Left forelimb (tissue), 1 donor: ENCODE results near the gene DAD1.

Experiments
- DNase-seq: peaks from one replicate; pipeline ENCODE4 v3.0.0-alpha.2; 2018; ENCODE audit warnings: low spot score

The DAD1 gene

DNA sequence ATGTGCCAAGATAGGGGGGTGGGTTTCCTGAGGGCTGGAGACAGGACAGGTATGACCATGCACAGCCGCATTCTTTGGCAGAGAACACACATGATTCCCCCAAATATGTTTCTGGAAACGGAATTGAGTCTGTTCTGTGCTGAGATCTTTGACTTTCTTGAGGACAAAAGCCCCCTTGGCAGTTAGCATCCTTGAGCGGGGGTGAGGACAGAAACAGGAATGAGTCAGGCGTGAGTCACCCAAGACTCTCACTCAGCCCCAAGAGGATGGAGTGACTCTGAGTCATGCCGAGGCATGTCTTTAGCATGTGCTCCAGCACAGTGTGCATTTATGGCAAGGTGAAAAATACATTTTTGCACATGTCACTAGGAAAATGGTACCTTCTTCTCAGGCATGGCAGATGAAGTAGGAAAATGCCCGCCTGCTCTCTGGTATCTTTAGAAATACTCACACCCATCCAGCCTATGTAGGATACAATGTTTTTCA, 52.1 kb downstream of the DAD1 start:
- DNase-seq: no peak

DNA sequence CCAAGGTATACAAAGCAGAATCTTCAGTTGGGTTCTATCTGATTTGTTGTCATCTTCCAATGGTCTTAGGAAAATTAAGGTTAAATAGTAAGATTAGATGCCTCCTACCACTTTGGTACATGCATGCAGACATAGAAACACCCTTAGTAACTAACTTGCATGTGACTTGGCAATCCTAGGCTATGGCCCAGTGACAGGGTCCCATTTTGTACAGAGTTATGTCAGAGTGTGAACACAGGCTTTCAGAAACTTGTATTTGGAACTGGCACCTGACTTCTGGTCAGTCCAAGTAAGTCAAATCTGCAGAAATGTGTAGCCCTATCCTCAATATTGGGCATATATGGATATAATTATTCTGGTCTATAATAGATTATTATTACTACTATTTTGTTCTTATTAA, 53.1 kb downstream of the DAD1 start:
- DNase-seq: no peak

DNA sequence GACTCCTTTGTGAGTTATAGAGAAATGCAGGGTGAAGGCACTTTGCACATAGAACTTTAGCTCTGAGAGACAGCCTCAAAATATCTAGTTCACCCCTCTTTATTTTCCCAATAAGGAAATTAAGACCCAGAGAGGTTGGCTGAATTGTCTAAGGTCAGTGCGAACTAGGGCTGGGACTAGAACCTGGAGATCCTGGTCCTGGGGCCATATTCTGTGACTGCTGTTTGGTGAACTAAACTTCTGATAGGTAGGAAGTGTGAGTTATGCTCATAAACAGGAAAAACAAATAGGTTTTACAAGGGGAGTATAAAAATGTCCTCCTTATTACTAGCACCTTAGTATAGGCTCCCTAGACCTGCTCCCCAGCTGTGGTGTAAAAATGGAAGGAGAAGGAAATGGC, 53.9 kb downstream of the DAD1 start:
- no peak for DNase-seq

DNA sequence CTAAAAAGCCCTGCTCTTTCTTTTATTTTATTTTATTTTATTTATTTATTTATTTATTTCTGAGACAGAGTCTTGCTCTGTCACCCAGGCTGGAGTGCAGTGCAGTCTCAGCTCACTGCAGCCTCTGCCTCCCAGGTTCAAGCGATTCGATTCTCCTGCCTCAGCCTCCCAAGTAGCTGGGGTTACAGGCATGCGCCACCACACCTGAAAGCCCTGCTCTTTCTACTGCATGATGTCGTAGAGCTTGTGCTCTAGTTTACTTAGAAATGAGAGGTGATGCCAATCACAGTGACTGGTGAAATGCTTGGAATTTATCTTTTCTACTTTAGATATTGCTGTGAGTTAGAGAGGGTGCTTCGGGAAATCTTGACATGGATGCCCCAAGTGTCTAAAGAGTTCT, 54.5 kb downstream of the DAD1 start:
- no peak for DNase-seq

DNA sequence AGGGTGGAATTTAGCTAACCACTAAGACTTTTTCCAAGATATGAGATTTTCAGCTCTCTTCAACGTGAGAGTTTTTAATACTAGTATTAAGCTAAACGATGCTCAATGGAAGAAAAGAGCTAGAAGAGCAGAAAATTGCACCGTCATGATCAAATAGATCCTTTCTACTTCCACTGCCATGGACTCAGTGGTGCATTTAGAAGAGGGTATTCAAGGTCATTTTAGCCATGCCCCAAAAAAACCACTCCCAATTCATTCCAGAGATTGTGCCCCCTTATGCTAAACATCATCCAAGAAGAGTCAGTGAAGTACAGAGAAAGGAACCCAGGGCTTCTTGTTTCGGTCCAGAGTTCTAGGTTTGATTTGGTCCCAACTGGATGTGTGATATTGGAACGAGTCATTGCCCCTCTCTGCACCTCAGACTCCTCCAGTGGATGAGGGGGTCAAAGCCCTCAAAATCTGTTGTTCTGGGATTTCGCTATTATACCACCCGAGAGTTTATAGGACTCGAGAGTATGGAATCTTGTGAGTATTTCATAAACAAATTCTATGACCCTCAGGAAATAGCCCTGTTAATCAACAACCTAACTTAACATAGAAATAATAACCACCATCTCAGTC, 55.2 kb downstream of the DAD1 start:
- no peak for DNase-seq

DNA sequence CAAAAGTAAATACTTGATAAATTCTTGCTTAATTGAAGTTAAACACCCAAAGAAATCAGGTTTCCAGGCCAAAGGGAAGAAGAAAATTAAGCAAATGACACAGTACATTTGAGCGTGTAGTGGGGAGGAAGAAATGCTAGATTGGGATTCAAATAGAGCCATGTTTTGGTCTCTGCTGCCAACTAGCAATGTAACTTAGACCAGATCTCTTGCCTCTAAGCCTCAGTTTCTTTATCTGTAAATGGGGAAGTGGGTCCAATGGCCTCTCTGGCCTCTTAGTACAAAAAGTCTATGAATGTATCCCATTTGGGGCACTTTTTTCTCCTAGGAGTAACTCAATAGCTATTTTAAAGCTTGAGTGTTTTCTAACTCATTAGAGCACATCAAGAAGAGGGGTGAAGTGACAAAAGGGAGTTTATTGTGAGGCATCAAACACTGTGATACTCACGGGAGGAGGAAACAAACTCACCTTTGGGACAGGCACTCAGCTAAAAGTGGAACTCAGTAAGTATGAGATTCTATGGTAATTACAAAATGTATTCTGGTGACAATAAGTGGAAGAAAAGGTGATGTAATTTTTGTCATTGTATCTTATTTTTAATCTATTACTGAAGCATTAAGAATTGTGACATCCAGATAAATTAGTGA, 55.8 kb downstream of the DAD1 start:
- DNase-seq: no peak

DNA sequence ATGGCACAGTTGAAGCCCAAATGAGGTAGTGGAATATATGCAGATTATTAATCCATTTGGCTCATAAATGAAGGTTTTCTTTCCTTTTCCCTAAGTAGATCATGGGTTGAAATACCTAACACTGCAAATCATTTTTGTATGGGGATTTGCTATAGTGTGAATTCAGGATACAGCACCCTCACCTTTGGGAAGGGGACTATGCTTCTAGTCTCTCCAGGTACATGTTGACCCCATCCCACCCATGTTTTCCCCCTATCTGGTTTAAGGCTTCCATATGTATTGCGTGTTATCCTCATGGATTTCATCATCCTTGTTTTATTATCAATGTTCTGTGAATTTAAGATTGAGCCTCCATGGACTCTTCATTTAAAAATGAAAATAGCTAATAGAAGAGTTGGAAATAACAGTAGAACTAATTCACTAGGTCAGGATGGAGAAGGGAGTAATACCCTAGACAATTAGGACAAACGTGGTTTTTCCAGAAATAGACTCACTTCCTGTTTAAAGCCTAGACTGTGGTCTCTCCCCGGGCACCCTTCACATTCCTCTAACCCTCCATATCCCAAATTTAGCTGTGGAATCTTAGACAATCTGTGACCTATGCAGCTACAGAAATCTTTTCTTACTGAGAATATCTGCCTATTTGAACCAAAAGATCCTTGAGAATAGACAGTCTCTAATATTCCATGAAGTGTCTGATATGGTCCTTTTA, 56.5 kb downstream of the DAD1 start:
- DNase-seq: no peak

- no peak for DNase-seq
These were observed 57.3 kb downstream of the DAD1 start for GRCh38 chr14:22531451-22532344.

DNA sequence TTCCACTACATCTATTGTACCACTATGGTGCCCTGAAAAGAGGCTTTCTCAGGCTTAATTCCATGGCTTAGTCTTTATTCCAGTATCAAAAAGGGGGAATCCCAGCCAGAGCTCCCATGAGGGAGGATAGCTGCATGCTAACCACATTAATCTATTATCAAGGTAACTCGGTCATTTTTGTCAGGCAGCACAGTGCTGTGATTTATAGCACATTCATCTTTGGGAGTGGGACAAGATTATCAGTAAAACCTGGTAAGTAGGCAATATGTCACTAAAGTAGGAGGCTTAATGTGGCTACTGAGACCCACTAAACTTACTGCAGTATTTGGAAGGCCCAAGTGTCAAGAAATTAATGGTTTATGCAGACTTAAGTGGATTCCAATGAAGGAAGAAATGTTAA, 58.9 kb downstream of the DAD1 start:
- DNase-seq: no peak

GRCh38 chr14:22526744-22527143, 62.3 kb downstream of the DAD1 start:
- DNase-seq: no peak

- DNase-seq: no peak
These were observed 62.8 kb downstream of the DAD1 start for GRCh38 chr14:22526218-22526617.

GRCh38 chr14:22524784-22525161, 64.3 kb downstream of the DAD1 start:
- no peak for DNase-seq

DNA sequence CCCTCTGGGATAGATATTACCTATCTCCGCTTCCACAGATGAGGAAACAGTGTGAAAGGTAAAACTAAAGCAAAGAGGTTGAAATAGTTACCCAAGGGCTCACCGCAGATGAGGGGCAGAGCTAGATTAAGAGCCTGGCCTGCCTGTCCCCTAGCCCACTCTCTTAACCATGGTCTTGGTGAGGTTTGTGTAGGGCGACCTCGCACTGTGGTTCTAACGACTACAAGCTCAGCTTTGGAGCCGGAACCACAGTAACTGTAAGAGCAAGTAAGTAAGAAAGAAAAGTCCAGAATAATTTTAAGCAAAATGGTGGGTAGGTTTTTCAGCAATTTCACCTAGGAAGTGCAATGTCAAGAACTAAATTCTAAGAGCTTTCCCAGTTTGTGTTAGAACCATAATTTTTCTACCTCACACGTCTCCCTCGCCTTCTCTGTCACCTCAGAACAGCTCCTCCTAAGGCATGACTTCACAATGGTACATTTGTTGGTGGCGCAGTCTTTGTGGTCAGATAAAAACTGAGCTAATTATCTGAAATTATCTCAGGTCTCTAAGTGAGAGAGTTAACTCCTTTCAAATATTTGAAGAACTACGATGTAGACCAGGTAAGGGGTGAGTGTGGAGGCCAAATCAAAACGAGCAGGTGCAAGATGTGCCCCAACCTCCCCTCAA, 64.8 kb downstream of the DAD1 start:
- DNase-seq: no peak

- no peak for DNase-seq
These were observed 65.7 kb downstream of the DAD1 start for GRCh38 chr14:22523283-22523682.

- DNase-seq: no peak
These were observed 66.5 kb downstream of the DAD1 start for GRCh38 chr14:22522466-22522957.

GRCh38 chr14:22521449-22522239, 67.4 kb downstream of the DAD1 start:
- DNase-seq: no peak

DNA sequence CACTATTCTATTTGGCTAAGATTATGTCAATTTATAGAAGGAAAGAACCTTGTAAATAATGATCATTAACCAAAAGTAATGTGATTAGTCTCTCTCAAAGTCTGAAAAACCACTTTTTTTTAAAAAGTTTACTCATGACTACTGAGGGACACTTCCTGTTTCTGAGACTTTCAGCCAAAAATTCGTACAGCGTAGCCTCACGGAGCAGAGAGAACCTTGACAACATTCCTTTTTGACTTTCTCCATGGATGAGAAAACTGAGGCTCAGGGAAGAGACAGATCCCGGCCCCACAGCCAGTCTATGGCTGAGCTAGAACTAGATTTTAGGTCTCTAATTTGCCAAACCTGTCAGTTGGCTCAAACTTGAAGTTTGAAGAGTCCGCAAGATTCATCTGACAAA, 68.2 kb downstream of the DAD1 start:
- no peak for DNase-seq

- no peak for DNase-seq
These were observed 68.9 kb downstream of the DAD1 start for GRCh38 chr14:22519877-22520685.

- no peak for DNase-seq
These were observed 71.0 kb downstream of the DAD1 start for GRCh38 chr14:22518073-22518472.
